Stimulated activated CD4-positive, alpha-beta T cell treated with anti-CD3 and anti-CD28 coated beads, Interleukin-4, amount 100 ng/mL, for 48 hours (primary cell): ENCODE results near the gene SHROOM3.

ENCODE experiments used
- DNase-seq, 2 donors: peaks; one replicate each; pipeline ENCODE4 v3.0.0-alpha.2; 2020; ENCODE audit warnings: low read depth in 2 of 2

The SHROOM3 gene

DNA sequence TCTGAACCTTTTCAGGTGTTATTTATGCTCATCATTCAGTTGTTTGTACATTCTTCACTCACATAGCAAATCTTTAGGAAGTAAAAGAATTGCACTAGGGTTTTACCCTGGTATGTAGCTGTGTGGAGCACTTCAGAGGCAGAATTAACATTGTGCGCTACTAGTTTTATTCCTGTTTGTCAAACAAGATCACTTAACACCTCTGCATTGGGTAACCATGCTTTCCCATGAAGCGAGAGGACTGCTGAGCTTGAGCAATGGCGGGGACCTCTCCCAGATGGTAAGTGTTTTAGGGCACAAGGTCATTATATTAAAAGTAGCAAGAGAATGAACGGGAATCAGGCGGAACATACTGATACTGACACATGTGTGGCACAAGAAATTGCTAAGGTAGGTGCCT is 59.2 kb downstream of the SHROOM3 start:
- DNase-seq, result no peak

DNA sequence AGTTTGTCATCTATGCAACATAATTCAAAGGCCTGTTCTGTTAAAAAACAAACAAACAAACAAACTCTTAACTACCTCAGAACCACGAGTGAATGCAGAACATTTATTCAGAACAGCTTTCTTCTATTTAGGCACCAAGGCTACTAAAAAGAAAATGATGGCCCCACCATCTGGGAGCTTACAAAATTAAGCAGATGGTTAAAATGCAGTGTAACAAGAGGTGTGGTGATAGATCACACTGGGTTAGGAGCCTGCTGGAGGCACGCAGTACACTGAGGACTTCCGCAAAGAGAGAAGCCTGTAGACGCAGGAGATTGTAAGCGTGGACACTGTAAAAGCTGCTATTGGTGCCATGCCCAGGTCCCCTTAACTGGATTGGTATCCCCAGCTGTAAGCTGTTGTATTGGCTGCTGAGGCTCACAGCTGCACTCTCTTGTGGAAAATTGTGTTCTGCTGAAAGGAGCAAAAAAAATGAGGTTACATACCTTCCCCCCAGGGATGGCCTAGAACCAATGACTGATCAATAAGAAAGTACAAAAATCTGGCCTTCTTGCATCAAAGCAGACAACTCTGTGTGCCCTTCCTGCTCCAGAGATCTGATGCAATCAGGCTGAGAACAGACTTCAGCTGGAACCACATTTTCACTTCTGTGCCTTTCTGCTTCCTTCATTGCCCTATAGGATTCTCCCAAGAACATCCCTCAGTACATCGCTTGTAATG is 60.0 kb downstream of the SHROOM3 start:
- DNase-seq, result no peak

DNA sequence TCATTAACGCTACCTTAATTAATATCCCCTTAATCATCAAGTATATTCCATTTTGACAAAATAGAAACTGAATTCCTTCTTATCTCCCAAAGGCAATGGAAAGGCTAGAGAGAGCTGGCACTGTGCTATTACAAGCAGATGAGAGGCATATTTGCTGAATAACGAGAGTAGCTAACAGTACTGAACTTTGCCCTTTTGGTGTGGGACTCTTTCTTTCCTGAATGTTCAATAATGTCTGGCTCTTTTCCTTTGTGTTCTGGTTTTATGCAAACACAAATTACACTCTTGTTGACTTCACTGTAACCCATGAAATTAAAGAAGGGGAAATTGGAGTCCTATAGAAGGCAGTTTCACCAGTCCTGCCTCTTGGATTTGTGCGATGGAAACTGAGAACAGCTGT is 63.5 kb downstream of the SHROOM3 start:
- DNase-seq, result no peak

DNA sequence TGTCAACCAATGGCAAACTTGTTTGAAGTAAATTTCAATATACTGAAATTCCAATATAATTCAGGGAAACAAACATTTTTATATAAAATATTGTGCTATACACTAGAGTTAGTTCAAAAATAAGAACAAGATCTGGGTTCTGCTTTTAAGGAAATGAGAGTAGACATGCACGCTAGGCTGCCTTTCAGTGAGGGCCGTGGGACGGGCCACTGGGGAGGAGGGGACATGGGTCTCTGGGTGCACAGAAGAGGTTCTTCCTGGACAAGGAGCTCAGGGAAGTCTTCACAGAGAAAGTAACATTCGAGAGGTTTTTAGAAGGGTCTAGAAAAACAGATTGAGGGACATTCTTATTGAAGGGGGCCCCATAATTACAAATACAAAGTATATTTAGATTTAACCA is 64.4 kb downstream of the SHROOM3 start:
- DNase-seq, result no peak

DNA sequence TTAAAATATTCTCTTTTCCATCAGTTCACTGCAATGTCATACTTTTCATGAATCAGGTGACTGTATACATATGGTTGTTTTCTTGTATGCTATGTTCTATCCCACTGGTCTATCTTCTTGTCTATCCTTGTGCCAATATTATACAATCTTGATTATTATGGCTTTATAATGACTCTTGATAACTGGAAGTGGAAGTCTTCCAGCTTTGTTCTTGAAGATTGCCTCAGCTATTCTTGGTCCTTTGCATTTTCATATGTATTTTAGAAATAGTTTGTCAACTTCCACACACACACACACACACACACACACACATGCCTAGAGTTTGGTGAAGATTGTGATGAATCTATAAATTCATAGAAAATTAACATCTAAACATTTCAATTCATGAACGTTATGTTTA is 67.9 kb downstream of the SHROOM3 start:
- DNase-seq, result no peak

DNA sequence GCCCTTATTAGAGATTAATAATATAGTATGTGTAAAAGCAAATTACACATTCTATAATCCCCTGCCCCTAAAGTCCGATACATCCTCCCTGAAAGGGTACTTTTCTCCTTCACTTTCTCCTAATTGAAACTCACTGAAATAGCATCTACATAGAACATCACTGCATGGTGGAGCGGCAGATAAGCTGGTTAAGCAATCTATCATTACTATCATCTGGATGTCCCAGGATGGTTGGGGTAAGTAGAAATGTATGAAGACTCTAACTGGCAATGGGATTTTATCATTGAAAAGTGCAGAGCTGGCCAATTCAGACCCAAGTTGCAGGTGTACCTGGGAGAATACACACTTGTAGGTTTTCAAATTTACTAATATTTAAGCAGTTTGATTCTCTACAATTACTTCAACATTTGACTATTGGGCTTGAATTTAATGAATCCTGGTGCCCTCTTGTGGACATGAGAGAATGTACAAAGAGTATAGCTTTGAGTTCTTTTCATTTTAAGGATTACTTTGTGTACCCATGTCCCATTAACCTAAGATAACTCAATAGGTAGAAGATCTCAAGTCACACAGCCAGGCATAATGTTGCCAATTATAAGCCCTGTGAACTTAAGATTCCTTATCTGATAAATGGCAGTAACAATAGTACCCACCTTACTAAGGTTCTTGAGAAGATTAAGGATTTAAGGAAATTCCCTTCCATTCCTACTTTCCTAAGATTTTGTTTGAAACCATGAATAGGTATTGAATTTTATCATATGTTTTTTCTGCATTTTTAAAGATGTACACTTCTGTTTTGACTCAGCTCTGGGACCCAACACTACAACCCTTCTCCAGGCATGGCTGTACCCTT is 69.8 kb downstream of the SHROOM3 start:
- DNase-seq, result no peak

DNA sequence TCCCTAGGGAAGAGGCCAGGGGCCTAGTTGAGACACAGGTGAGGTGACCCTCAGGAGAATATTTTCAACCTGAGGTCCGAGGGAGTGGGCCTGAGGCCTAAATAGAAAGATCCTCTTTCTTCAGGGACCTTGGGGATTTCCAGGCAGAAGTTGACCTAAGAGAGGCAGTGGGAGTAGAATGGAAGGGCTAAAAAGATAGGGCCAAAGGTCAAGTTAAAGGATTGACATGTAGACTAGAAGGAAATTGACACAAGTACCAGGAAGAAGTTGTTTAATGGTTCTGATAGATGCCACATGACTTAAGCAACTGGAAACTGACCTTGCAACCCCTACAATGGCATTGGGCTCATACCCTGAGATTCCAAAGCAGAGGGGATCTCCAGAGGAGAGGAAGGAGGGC is 76.9 kb downstream of the SHROOM3 start:
- no peak for DNase-seq

DNA sequence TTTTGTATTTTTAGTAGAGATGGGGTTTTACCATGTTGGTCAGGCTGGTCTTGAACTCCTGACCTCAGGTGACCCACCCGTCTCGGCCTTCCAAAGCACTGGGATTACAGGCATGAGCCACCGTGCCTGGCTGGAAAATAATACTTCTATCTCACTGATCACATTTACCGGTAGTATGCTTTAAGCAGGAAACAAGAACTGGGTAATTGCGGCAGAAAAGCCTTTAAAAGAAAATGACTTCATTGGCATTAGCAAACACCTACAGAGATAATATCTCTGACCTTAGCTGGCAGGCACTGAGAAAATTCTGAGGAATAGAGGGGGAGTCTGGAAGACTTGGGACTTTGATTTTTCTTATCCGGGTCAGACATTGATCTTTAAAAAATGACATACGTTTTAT is 78.5 kb downstream of the SHROOM3 start:
- no peak for DNase-seq

DNA sequence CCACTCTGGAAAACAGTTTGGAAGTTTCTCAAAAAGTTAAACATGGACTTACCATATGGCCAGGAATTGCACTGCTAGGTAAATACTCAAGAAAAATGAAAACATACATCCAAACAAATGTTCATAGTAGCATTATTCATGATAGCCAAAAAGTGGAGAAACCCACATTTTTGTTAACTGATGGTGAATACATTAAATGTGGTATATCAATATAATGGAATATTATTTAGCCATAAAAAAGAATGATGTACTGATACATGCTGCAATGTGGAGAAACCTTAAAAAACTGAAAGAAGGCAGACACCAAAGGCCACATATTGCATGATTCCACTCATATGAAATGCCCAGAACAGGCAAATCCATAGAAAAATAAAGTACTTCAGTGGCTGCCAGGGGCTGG is 79.1 kb downstream of the SHROOM3 start:
- no peak for DNase-seq

DNA sequence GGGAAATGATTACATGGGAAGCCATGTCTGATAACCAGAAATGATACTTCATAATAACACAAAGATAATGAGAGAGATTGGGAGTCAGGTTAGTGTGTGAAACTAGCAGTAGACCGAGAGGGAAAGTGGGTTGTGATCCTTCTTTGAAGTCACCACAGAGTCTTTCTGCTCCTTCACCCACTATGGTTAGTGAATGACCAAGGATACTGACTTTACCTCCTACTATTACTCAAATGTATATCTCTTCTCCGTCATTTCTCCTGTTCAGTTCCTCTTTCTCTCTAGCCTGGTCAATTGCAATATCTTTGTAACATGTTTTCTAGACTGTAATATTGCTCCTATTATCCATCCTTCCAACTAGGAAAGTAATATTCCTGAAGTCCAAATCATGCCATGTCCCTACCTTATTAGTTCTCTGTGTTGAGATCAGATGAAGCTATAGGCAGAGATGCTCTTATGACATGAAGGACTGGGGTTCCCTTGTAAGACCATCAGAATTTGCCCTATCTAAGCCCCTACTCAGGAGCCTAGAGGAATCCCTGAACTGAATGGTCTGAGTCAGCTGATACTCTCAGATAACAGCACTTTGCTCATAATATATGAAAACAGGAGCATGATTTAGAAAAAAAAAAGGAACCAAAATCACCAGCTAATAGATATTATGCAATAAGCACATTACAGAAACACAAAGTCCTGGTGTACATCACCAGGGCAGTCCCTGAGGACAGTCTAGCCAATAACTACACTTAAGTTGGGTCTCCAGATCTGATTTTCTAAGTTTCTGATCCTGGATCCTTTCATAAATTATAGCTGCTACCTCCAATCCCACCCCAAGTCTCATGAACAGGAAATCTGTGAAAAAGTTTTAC is 81.2 kb downstream of the SHROOM3 start:
- DNase-seq, result no peak

DNA sequence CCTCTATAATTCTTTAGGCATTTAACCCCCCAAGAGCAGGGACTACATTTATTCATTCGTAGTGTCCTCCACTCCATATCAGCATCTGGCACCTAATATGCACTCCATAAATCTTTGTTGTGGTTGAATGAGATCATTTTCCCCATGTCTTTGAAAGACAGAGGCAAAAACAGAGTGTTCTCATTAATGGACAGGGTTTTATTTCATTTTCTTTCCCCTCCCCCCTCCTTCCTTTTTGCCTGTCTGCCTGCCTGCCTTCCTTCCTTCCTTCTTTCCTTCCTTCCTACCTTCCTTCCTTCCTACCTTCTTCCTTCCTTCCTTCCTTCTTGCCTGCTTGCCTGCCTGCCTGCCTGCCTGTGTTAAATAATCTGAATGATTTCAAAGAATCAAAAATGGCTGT is 83.2 kb downstream of the SHROOM3 start:
- DNase-seq, result no peak

DNA sequence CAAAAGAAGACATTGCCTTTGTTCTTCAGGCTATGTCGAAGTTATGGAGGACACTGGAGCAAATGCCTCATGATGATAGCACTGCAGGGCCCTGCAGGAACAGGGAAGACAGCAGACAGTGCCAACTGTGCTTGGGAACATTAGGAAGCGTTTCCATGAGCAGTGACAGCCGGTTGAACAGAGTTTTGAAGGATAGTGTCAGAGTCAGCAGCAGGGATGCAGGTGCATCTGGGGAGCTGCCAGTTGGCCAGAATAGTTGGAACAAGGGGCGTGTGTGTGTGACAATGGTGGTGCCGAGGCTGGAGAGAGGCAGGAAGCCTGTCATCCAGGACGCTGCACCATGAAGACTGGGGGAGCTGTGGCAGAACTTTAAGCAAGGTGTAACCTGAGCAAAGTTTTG is 88.6 kb downstream of the SHROOM3 start:
- no peak for DNase-seq

DNA sequence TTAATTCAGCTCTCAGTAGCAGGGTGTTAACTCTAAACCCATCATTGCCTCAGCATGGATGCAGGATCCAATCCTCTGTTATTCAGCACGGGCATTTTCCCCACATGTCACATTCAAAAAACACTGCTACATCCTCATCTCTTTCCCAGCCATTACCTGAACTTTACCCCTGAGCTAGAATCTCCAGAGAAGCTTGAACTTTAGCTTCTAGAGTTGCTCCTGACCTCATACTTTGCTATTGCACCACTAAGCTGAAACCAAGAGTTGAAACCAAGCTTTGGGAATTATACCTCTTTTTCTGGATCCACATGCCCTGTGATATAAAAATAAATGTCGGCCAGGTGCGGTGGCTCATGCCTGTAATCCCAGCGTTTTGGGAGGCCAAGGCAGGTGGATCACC is 90.7 kb downstream of the SHROOM3 start:
- DNase-seq, result no peak

DNA sequence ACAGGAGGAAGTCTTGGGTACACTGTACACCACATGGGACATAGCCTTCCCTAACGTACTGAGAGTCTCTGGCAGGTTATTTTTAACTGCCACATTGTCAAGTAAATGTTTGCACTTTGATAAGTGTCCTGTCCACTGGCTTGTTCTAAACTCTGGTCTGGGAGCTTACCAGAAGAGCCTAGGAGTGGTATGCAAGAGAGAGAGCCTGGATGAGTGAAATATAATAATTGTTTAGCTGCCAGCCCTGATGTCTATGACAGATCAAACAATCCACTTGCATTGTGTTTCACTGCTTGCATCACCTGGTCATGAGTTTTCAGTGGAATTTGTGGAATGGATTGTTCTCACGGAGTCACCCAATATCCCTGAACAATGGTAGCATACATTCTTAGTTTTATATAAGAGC is 91.6 kb downstream of the SHROOM3 start:
- DNase-seq, result no peak

DNA sequence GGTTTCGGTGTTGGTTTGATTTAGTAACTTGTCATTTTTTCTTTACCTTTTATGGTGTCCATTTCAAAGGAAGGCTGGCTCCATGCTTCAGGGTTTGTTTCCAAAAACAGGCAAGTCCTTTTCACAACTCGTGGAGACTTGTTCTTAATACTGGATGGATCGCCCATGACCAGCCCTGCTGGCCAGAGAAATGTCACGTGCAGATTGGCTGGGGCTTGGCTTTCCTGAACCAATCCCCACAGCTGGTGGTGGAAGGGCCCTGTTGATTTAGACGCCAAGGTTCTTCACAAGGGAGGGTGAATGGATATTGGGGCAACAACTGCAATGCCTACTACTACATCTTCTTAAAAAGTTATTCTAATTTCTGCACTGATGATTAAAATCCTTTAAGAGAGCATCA is 92.6 kb downstream of the SHROOM3 start:
- DNase-seq, result no peak

DNA sequence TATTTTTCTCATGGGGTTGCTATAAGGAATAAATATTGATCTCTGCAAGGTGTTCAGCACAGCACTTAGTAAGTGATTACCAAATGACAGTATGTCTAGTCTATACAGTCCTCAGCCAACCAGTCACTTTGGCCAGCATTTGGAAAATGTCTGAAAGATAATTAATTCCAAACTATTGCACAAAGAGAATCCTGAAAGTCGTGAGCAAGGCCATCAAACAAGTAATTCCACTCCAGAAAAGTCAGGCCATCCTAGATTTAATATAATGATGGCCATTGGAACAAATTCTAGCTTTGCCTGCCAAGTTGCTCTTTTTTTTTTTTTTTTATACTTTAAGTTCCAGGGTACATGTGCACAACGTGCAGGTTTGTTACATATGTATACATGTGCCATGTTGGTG is 96.6 kb downstream of the SHROOM3 start:
- DNase-seq, result no peak

DNA sequence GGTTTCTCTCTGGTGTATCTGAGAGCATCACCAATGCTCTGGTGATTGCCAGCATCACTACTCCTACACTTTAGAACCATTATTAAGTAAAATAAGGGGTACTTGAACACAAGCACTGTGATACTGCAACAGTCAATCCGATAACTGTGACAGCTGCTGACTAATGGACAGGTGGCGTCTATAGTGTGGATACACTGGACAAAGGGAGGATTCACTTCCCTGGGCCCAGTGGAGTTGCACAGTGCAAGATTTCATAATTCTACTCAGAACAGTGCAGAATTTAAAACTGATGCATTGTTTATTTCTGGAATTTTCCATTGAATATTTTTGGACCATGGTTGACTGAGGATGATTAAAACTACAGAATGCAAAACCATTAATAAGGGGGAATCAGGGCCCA is 97.8 kb downstream of the SHROOM3 start:
- DNase-seq, result no peak

DNA sequence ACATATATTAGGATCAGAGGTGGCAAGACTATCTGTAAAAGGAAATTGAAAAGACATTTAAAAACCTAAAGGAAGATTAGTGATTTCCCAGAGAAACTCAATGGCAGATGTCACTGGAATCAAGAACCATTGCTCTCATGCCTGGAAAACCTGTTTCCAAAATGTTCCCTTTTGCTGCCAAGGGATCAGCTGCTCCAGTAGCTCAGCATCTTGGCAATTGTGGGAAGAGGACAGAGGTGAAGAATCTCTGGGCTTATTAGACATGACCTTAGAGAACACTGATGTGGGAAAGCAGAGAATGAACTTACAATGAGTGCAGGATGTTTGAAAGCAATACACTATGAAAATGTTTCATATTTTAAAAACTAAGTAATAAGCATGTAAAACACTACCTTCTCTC is 98.3 kb downstream of the SHROOM3 start:
- DNase-seq, result no peak

DNA sequence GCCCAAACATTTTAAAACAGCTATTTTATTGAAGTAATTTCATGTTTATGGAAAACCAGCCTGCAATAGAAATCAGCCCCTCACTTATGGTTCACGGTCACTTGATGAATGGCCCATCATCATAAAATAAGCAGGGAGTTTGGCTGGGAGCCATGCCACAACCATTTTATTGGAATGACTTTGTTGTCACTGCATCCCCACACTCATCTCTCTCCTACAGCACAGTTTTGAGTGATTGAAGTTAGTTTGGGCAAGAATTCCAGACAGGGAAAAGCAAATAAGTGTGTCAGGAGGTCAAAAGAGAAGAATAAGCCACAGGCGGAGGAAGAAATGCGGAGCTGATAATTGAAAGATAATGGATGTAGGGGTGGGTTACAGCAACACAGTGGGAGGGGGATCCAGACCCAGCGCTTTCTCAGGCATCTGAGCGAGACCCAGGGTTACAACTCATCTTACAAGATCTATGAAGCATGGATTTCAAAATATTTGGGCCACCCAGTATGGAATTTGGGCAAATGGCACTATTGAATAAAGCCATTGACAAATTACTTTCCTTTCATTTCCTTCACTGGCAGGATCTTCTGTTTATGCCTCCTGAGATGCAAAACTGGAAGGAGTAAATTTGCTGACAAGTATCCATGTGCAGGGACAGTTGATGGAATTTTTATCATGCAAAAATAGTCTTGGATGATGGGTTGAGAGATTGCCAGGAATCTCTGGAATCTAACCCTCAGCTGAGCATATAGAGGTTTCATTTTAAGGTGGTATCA is 100.8 kb downstream of the SHROOM3 start:
- no peak for DNase-seq

DNA sequence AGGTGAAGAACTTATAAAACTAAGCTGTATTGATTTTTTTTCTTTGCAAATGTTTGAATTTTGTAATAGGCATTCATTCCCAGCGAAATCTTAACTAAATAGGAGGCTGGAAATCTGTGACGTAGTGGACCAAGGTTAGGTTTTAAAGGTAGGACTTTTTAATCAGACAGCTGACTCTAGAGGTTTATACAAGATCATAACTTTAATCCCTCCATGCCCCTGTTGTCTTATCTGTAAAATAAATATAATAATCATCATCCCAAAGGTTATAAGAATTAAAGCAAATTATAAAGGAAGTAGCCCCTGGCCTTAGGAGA is 101.3 kb downstream of the SHROOM3 start:
- DNase-seq, result no peak

DNA sequence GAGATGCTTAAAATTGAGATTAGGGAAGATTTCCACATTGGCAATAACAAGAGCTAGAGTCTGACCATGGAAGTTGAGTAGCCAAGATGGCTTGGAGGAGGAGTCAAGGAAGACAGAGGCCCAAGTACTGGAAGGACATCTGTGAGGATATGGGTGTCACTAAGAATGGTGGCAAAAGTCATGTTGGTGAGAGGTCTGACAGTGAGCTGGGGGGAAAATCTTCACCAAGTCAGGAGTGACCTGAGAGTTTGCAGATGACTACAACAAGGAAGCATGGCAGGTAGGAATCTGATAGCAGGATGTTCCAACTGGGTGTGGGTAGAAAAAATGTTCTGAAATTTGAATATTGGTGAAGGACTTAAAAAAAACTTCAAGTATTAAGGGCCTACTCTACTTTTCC is 103.3 kb downstream of the SHROOM3 start:
- DNase-seq, result no peak

DNA sequence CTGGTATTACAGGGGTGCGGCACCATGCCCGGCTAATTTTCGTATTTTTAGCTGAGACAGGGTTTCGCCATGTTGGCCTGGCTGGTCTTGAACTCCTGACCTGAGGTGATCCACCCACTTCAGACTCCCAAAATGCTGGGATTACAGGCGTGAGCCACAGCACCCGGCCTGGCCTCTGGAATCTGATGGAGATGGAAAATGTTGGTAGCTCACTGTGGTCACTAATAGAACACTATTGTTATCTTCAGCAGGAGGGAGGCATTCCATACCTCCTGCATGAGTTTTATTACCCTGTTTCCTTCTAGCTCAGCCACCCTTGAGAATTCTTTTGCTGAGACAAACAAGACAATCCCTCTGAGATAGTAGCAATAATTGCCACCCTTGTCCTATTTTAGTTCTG is 105.0 kb downstream of the SHROOM3 start:
- no peak for DNase-seq
